SK-N-SH (cell line): Measurements from ENCODE around the gene NUDT7. TPM values are rescaled to one million over a fixed set of nuclear protein-coding genes. Genes with fewer than 3 reads are reported as not detected.
A peak's percentile ranks its signal among the peaks of the same experiment; 100 is the strongest.

Source experiments
- CTCF ChIA-PET: fragments of 300-600, 350-600 bp; formaldehyde crosslinking; extraction: SDS; loops from one replicate; lab custom pipeline; 2021; lab: Yijun Ruan, JAX
- POLR2A ChIA-PET: fragments of 350-600 bp; sonication (Branson Sonifier 250); formaldehyde crosslinking; extraction: SDS; loops from one replicate; lab custom pipeline; 2020; ENCODE audit warnings: antibody characterized with exemption, inconsistent platforms; lab: Yijun Ruan, JAX
- DNase-seq: peaks from one replicate; pipeline ENCODE4 v3.0.0; 2012
- H2AFZ ChIP-seq: fragments of 200-600 bp; sonication (generic); 2 replicates; pipeline ENCODE4 v1.8.1; 2016; ENCODE audit warnings: antibody characterized with exemption, mild to moderate bottlenecking, low read depth
- H3F3A ChIP-seq: fragments of 200-600 bp; sonication (generic); replicated peaks from 2 replicates; pipeline ENCODE3; 2016; ENCODE audit warnings: antibody characterized with exemption, mild to moderate bottlenecking; ENCODE audit not compliant: insufficient read depth
- H3K27ac ChIP-seq, 2 experiments: fragments of 200-500 bp in 1 of 2; fragments of 200-600 bp in 1 of 2; sonication (Bioruptor generic) in 1 of 2; sonication (generic), shearing (Covaris generic) in 1 of 2; 2 replicates each; pipeline versions ENCODE4 v1.5.1 to v1.6.1; 2014 to 2016; ENCODE audit warnings: low read depth in 2 of 2, inconsistent platforms in 1 of 2, low read length in 1 of 2, mild to moderate bottlenecking in 1 of 2, mixed read lengths in 1 of 2
- H3K27me3 ChIP-seq: fragments of 200-600 bp; sonication (generic), shearing (Covaris generic); 2 replicates; pipeline ENCODE4 v1.6.1; 2016; ENCODE audit warnings: mixed run types; ENCODE audit not compliant: insufficient read depth
- H3K36me3 ChIP-seq, 2 experiments: fragments of 200-500 bp in 1 of 2; fragments of 200-600 bp in 1 of 2; sonication (Bioruptor generic) in 1 of 2; sonication (generic) in 1 of 2; replicated peaks in 1 of 2; 2 replicates each; pipeline versions ENCODE3 to v1.5.1; 2014 to 2016; ENCODE audit warnings: low read length in 1 of 2, mild to moderate bottlenecking in 1 of 2; ENCODE audit not compliant: insufficient read depth in 2 of 2, control insufficient read depth in 1 of 2
- H3K4me1 ChIP-seq, 2 experiments: fragments of 200-500 bp in 1 of 2; fragments of 200-600 bp in 1 of 2; sonication (Bioruptor generic) in 1 of 2; sonication (generic), shearing (Covaris generic) in 1 of 2; 2 replicates each; pipeline versions ENCODE4 v1.5.1 to v1.6.1; 2014 to 2016; ENCODE audit warnings: low read depth in 1 of 2, low read length in 1 of 2, mixed run types in 1 of 2; ENCODE audit not compliant: insufficient read depth in 2 of 2, control insufficient read depth in 1 of 2
- H3K4me2 ChIP-seq: fragments of 200-600 bp; sonication (generic), shearing (Covaris generic); 2 replicates; pipeline ENCODE4 v1.6.1; 2017; ENCODE audit warnings: mixed run types
- H3K4me3 ChIP-seq, 2 experiments: fragments of 200-500 bp in 1 of 2; fragments of 200-600 bp in 1 of 2; sonication (Bioruptor generic) in 1 of 2; sonication (generic), shearing (Covaris generic) in 1 of 2; 2 replicates each; pipeline versions ENCODE4 v1.5.1 to v1.8.1; 2014 to 2016; ENCODE audit warnings: low read depth in 2 of 2, inconsistent platforms in 1 of 2, low read length in 1 of 2, mild to moderate bottlenecking in 1 of 2, mixed read lengths in 1 of 2, moderate library complexity in 1 of 2
- H3K79me2 ChIP-seq: fragments of 200-600 bp; sonication (generic); 2 replicates; pipeline ENCODE4 v1.8.1; 2017; ENCODE audit warnings: mild to moderate bottlenecking; ENCODE audit not compliant: insufficient read depth
- H3K9ac ChIP-seq: fragments of 200-600 bp; sonication (generic); 2 replicates; pipeline ENCODE4 v1.6.1; 2017; ENCODE audit warnings: mixed run types
- H3K9me2 ChIP-seq: fragments of 200-600 bp; sonication (generic); 2 replicates; pipeline ENCODE4 v1.6.1; 2017; ENCODE audit warnings: mixed run types
- H3K9me3 ChIP-seq: fragments of 200-600 bp; sonication (generic); 2 replicates; pipeline ENCODE4 v1.6.1; 2017; ENCODE audit warnings: mixed run types, mild to moderate bottlenecking, moderate library complexity
- H4K20me1 ChIP-seq: fragments of 200-600 bp; sonication (generic); 2 replicates; pipeline ENCODE4 v1.6.1; 2017; ENCODE audit warnings: mild to moderate bottlenecking, mixed run types; ENCODE audit not compliant: insufficient read depth
- EZH2phosphoT487 ChIP-seq: fragments of 200-600 bp; sonication (generic); IDR thresholded peaks from 2 replicates; pipeline ENCODE4 v1.6.1; 2017; ENCODE audit warnings: low read depth, mixed run types, mild to moderate bottlenecking, antibody characterized with exemption, moderate library complexity, borderline replicate concordance
- FOSL2 ChIP-seq: IDR thresholded peaks from 2 replicates; pipeline ENCODE4 v1.4.0; 2012; ENCODE audit warnings: low read depth, mild to moderate bottlenecking, moderate library complexity, borderline replicate concordance
- GABPA ChIP-seq: IDR thresholded peaks from 2 replicates; pipeline ENCODE4 v1.4.0; 2012; ENCODE audit warnings: low read depth, mild to moderate bottlenecking
- GATA2 ChIP-seq: sonication (generic); formaldehyde crosslinking; IDR thresholded peaks from 2 replicates; pipeline ENCODE4 v1.5.0; 2020; ENCODE audit warnings: mild to moderate bottlenecking, missing genetic modification reagents
- MXI1 ChIP-seq: IDR thresholded peaks from 2 replicates; pipeline ENCODE4 v1.6.1; 2012; ENCODE audit warnings: mild to moderate bottlenecking, low read depth, low read length, improper control_type of control experiment
- NRF1 ChIP-seq: IDR thresholded peaks from 2 replicates; pipeline ENCODE4 v1.6.1; 2012; ENCODE audit warnings: low read depth, mild to moderate bottlenecking, low read length
- RCOR1 ChIP-seq: fragments of 150-350 bp; IDR thresholded peaks from 2 replicates; pipeline ENCODE4 v1.6.1; 2017; ENCODE audit warnings: antibody characterized with exemption, low read length
- TCF12 ChIP-seq: IDR thresholded peaks from 2 replicates; pipeline ENCODE4 v1.4.0; 2012
- TEAD4 ChIP-seq: IDR thresholded peaks from 2 replicates; pipeline ENCODE4 v1.4.0; 2012; ENCODE audit warnings: mild to moderate bottlenecking, borderline replicate concordance; ENCODE audit not compliant: insufficient read depth
- WGBS: methylation state at CpG from one replicate; pipeline ENCODE4 v1.1.6; 2017; ENCODE audit warnings: low lambda C conversion rate; 5-methylcytosine and 5-hydroxymethylcytosine counted together
- polyA plus RNA-seq, 3 experiments: library from polyadenylated mRNA; depleted of rRNA; stranded (reverse); fragments of >200 nt; gene quantifications; 2 replicates each; pipeline ENCODE4 v1.2.3, GENCODE V29; 2012
- TF ChIP-seq, protein P1 (sequence below): IDR thresholded peaks from 2 replicates; pipeline ENCODE4 v1.4.0; 2012; ENCODE audit warnings: low read depth
- TF ChIP-seq, protein P2 (sequence below): fragments of 200-600 bp; sonication (generic); IDR thresholded peaks from 2 replicates; pipeline ENCODE4 v1.6.1; 2017; ENCODE audit warnings: antibody characterized with exemption, mild to moderate bottlenecking, moderate library complexity
- TF ChIP-seq, protein P3 (sequence below): IDR thresholded peaks from 2 replicates; pipeline ENCODE4; 2012
- TF ChIP-seq, protein P4 (sequence below): fragments of 150-350 bp; IDR thresholded peaks from 2 replicates; pipeline ENCODE4 v1.6.1; 2016; ENCODE audit warnings: mild to moderate bottlenecking, low read depth, low read length

The NUDT7 gene
- polyA plus RNA-seq, 1 of the 3 experiments (the other 2 are of a cell fraction): 11.4 TPM

DNA sequence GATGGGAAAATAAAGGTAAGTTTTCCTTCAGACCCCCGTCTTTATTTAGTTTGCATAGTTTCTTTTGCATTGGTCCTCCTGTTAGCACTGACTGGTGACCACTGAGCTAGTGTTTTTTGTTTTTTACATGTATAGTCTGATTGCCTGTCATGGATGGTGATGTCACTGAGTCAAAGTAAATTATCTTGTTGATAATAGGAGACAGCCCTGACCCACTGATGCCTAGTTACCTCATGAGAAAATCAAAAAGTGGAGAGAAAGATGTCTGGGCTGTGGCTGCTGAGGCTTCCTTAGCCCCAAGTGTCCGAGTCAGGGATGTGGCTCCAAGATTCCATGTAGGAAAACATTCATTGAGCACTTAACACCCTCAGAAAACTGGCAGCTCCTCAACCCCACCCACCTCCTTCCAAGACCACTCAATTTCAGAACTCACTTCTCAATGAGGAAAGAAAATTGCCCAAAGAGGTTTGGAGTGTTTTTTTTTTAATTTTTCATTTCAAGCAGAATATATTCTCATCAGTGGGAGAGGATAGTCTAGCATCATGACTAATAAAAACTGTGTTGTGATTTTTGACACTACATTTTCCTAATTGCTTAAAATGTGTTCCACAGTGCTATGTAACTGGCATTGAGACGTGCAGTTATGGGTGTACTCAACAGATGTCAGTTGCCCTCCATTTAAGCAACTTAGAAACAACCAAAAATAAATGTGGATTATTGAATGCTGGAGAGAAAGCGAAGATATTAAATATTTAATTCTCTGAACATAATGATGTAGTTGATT is 38.7 kb upstream of the NUDT7 start:
- no peak overlapping the region for H3K9ac ChIP-seq
- peak; percentile 15 for DNase-seq
- no peak overlapping the region for H3K4me2 ChIP-seq
- H3K27ac ChIP-seq: no peak overlapping the region
- no peaks in the 10 kb centered on the region for H3K79me2 ChIP-seq
- no peaks in the 10 kb centered on the region for H3F3A ChIP-seq
- no peak overlapping the region for H2AFZ ChIP-seq
- H3K36me3 ChIP-seq: no peaks in the 10 kb centered on the region
- CTCF ChIA-PET: interaction anchor here (0.9 to 1.5 kb wide), 8 partner anchors 8 to 417 kb away, joined by 3 to 8 read pairs (median 4); no protein-coding TSS in a partner anchor
- no peaks in the 10 kb centered on the region for H4K20me1 ChIP-seq
- no peak overlapping the region for H3K4me3 ChIP-seq
- H3K4me1 ChIP-seq: peaks cover 0 to 5% of the 10 kb centered on the region in 2 experiments; a peak in 2 of 4 replicates
- H3K9me3 ChIP-seq: no peaks in the 10 kb centered on the region
- 43% methylated on average over 4 of the region's 4 CpGs for WGBS
- H3K9me2 ChIP-seq: no peaks in the 10 kb centered on the region
- POLR2A ChIA-PET: interaction anchor here (0.6 to 0.9 kb wide), 2 partner anchors 39 to 288 kb away, joined by 3 to 4 read pairs; partner anchors contain the start of gene NUDT7
- H3K27me3 ChIP-seq: no peaks in the 10 kb centered on the region; the same call in 1 of the 2 replicates
- no peak for TF ChIP-seq NRF1
- TF ChIP-seq GATA2 (CRISPR knock-in tag): no peak
- no peak for TF ChIP-seq EZH2phosphoT487
- TF ChIP-seq MXI1: no peak
- no peak for TF ChIP-seq RCOR1
- no peak for TF ChIP-seq FOSL2
- no peak for TF ChIP-seq TCF12
- TF ChIP-seq GABPA: no peak
- TF ChIP-seq, protein P1, sequence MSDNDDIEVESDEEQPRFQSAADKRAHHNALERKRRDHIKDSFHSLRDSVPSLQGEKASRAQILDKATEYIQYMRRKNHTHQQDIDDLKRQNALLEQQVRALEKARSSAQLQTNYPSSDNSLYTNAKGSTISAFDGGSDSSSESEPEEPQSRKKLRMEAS: no peak
- TF ChIP-seq, protein P2, sequence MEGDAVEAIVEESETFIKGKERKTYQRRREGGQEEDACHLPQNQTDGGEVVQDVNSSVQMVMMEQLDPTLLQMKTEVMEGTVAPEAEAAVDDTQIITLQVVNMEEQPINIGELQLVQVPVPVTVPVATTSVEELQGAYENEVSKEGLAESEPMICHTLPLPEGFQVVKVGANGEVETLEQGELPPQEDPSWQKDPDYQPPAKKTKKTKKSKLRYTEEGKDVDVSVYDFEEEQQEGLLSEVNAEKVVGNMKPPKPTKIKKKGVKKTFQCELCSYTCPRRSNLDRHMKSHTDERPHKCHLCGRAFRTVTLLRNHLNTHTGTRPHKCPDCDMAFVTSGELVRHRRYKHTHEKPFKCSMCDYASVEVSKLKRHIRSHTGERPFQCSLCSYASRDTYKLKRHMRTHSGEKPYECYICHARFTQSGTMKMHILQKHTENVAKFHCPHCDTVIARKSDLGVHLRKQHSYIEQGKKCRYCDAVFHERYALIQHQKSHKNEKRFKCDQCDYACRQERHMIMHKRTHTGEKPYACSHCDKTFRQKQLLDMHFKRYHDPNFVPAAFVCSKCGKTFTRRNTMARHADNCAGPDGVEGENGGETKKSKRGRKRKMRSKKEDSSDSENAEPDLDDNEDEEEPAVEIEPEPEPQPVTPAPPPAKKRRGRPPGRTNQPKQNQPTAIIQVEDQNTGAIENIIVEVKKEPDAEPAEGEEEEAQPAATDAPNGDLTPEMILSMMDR: no peak
- TF ChIP-seq, protein P3, sequence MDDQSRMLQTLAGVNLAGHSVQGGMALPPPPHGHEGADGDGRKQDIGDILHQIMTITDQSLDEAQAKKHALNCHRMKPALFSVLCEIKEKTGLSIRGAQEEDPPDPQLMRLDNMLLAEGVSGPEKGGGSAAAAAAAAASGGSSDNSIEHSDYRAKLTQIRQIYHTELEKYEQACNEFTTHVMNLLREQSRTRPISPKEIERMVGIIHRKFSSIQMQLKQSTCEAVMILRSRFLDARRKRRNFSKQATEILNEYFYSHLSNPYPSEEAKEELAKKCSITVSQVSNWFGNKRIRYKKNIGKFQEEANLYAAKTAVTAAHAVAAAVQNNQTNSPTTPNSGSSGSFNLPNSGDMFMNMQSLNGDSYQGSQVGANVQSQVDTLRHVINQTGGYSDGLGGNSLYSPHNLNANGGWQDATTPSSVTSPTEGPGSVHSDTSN: no peak
- TF ChIP-seq TEAD4: no peak
- TF ChIP-seq, protein P4, sequence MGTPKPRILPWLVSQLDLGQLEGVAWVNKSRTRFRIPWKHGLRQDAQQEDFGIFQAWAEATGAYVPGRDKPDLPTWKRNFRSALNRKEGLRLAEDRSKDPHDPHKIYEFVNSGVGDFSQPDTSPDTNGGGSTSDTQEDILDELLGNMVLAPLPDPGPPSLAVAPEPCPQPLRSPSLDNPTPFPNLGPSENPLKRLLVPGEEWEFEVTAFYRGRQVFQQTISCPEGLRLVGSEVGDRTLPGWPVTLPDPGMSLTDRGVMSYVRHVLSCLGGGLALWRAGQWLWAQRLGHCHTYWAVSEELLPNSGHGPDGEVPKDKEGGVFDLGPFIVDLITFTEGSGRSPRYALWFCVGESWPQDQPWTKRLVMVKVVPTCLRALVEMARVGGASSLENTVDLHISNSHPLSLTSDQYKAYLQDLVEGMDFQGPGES: no peak
